WTC11 (cell line): ENCODE measurements around the gene RACK1. TPM values are rescaled to one million over a fixed set of nuclear protein-coding genes. Genes with fewer than 3 reads are reported as not detected.
A peak's percentile ranks its signal among the peaks of the same experiment; 100 is the strongest.
"Not testable (repeated sequence)": the region's sequence is repeated elsewhere in the genome, so short reads cannot be mapped to it uniquely, and the experiment has no call there.

ENCODE experiments used
- ATAC-seq: fragments of 200-7000 bp; cut with Tn5 transposase; 2 replicates; pipeline ENCODE4 v1.10.0; 2021; ENCODE audit warnings: mild to moderate bottlenecking, moderate library complexity
- CTCF ChIA-PET: fragments of 300-600 bp; sonication (Branson Sonifier 250); formaldehyde crosslinking; loops from one replicate; lab custom pipeline; 2021; ENCODE audit warnings: antibody characterized with exemption; lab: Charles Lee
- POLR2A ChIA-PET: fragments of 350-600 bp; sonication (Branson Sonifier 250); formaldehyde crosslinking; loops from one replicate; lab custom pipeline; 2021; ENCODE audit warnings: antibody characterized with exemption; lab: Charles Lee
- DNase-seq: peaks from one replicate; pipeline ENCODE4 v3.0.0; 2021; ENCODE audit warnings: low spot score
- H3K27ac Mint-ChIP-seq: 2 replicates; pipeline ENCODE4 v1.8.0; 2021; ENCODE audit warnings: mixed read lengths
- H3K27me3 Mint-ChIP-seq: 2 replicates; pipeline ENCODE4 v1.8.0; 2021; ENCODE audit warnings: low read depth, mild to moderate bottlenecking, moderate library complexity, mixed read lengths
- H3K36me3 Mint-ChIP-seq: 2 replicates; pipeline ENCODE4 v1.8.0; 2021; ENCODE audit warnings: mixed read lengths
- H3K4me1 Mint-ChIP-seq: 2 replicates; pipeline ENCODE4 v1.8.0; 2022; ENCODE audit warnings: mixed read lengths
- H3K4me3 Mint-ChIP-seq: 2 replicates; pipeline ENCODE4 v1.8.0; 2021; ENCODE audit warnings: mild to moderate bottlenecking, moderate library complexity, mixed read lengths
- H3K9me3 Mint-ChIP-seq: 2 replicates; pipeline ENCODE4 v1.8.0; 2021; ENCODE audit warnings: mixed read lengths
- CDX4 ChIP-seq: fragments of 250-450 bp; sonication (Bioruptor Pico); IDR thresholded peaks from 2 replicates; pipeline ENCODE4 v1.9.0; 2021; ENCODE audit warnings: moderate library complexity, mild to moderate bottlenecking, inconsistent platforms, borderline replicate concordance
- CREM ChIP-seq: sonication (generic); formaldehyde crosslinking; IDR thresholded peaks from 2 replicates; pipeline ENCODE4 v1.8.1; 2022; ENCODE audit warnings: mild to moderate bottlenecking, missing genetic modification reagents, moderate library complexity
- CTCF ChIP-seq: fragments of 200-600 bp; IDR thresholded peaks from 2 replicates; pipeline ENCODE4 v1.8.0; 2022; ENCODE audit warnings: antibody characterized with exemption
- EMX1 ChIP-seq: fragments of 250-450 bp; sonication (Bioruptor Pico); IDR thresholded peaks from 2 replicates; pipeline ENCODE4 v1.8.0; 2021; ENCODE audit warnings: mild to moderate bottlenecking
- IRF1 ChIP-seq: sonication (generic); formaldehyde crosslinking; IDR thresholded peaks from 2 replicates; pipeline ENCODE4 v1.8.0; 2023; ENCODE audit warnings: missing genetic modification reagents
- MLX ChIP-seq: sonication (generic); formaldehyde crosslinking; IDR thresholded peaks from 2 replicates; pipeline ENCODE4 v1.8.1; 2023; ENCODE audit warnings: mild to moderate bottlenecking, missing genetic modification reagents, moderate library complexity
- MYBL2 ChIP-seq: sonication (generic); formaldehyde crosslinking; IDR thresholded peaks from 2 replicates; pipeline ENCODE4 v1.8.1; 2023; ENCODE audit warnings: mild to moderate bottlenecking, moderate library complexity, missing genetic modification reagents
- NFATC4 ChIP-seq: fragments of 250-450 bp; sonication (Bioruptor Pico); IDR thresholded peaks from 2 replicates; pipeline ENCODE4 v1.9.0; 2021; ENCODE audit warnings: mild to moderate bottlenecking
- NFYB ChIP-seq: sonication (generic); formaldehyde crosslinking; conservative IDR thresholded peaks from 2 replicates; pipeline ENCODE4 v1.8.0; 2022; ENCODE audit warnings: low read depth, missing genetic modification reagents
- NR3C1 ChIP-seq: sonication (generic); formaldehyde crosslinking; conservative IDR thresholded peaks from 2 replicates; pipeline ENCODE4 v1.8.1; 2023; ENCODE audit warnings: low read depth, mild to moderate bottlenecking, missing genetic modification reagents
- OVOL2 ChIP-seq: fragments of 250-450 bp; sonication (Bioruptor Pico); IDR thresholded peaks from 2 replicates; pipeline ENCODE4 v1.9.0; 2021; ENCODE audit warnings: mild to moderate bottlenecking, borderline replicate concordance
- SP1 ChIP-seq: sonication (generic); formaldehyde crosslinking; conservative IDR thresholded peaks from 2 replicates; pipeline ENCODE4 v1.8.1; 2022; ENCODE audit warnings: missing genetic modification reagents
- USF1 ChIP-seq: sonication (generic); formaldehyde crosslinking; IDR thresholded peaks from 2 replicates; pipeline ENCODE4 v1.8.0; 2022; ENCODE audit warnings: mild to moderate bottlenecking, missing genetic modification reagents
- ZNF671 ChIP-seq: fragments of 250-450 bp; sonication (Bioruptor Pico); IDR thresholded peaks from 2 replicates; pipeline ENCODE4 v1.8.0; 2021; ENCODE audit warnings: mild to moderate bottlenecking
- total RNA-seq: library from RNA; stranded (reverse); gene quantifications from 3 replicates; pipeline ENCODE4 v1.2.3, GENCODE V29; 2021
- TF ChIP-seq, protein P1 (sequence below): sonication (generic); formaldehyde crosslinking; IDR thresholded peaks from 2 replicates; pipeline ENCODE4 v1.8.1; 2022; ENCODE audit warnings: mild to moderate bottlenecking, missing genetic modification reagents, moderate library complexity, borderline replicate concordance
- TF ChIP-seq, protein P2 (sequence below): sonication (generic); formaldehyde crosslinking; IDR thresholded peaks from 2 replicates; pipeline ENCODE4 v1.8.0; 2022; ENCODE audit warnings: missing genetic modification reagents
- TF ChIP-seq, protein P3 (sequence below): fragments of 250-450 bp; sonication (Bioruptor Pico); IDR thresholded peaks from 2 replicates; pipeline ENCODE4 v2.1.2; 2022; ENCODE audit warnings: mild to moderate bottlenecking, moderate library complexity

Gene RACK1
- total RNA-seq, 1 experiment from 2014 or later, result 2,360 TPM

DNA sequence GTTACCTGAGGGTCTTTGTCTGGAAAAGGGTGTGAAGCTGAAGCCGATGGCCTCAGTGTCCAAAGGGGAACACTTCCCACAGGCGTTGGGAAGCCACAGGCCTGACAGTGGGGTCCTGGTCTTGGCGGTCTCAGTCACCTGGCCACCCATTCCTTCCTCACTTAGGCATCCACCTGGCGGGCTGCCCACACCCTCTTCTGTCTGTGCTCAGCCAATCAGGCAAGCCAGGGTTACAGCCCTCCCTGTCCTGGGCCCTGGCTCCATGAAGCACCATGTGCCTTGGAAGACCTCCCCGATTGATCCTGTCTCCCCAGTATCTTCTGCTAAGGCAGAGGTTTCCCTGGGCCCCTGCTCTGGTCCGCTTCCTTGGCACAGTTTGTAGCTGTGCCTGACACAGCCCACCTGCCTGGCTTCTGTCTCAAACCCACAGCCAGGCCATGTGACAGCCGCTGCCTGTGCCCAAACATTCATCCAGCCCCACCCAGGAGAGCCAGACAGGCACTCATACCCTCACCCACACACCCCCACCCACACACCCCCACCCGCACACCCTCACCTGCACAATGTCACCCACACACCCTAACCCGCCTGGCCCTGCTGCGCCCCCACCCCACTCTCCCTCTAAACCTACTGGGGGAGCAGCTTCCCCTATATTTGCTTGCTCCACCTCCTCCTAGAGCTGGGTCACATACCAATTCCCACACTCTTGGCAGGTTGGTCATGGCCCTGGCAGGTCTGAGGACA is 42.4 kb upstream of the RACK1 start:
- H3K27me3 Mint-ChIP-seq, POLR2A ChIA-PET, H3K27ac Mint-ChIP-seq, ATAC-seq, H3K4me3 Mint-ChIP-seq, H3K9me3 Mint-ChIP-seq, DNase-seq, H3K4me1 Mint-ChIP-seq, CTCF ChIA-PET: not testable (repeated sequence)
- H3K36me3 Mint-ChIP-seq, result peaks cover 33% of the 10 kb centered on the region

GRCh38 chr5:181283841-181284755 is 40.4 kb upstream of the RACK1 start:
- DNase-seq, POLR2A ChIA-PET, ATAC-seq, H3K27me3 Mint-ChIP-seq, H3K4me1 Mint-ChIP-seq, CTCF ChIA-PET, H3K9me3 Mint-ChIP-seq, H3K4me3 Mint-ChIP-seq: not testable (repeated sequence)
- peaks cover 33% of the 10 kb centered on the region for H3K36me3 Mint-ChIP-seq
- H3K27ac Mint-ChIP-seq, result peak overlapping the region; percentile 53; the same call in 1 of the 2 replicates

DNA sequence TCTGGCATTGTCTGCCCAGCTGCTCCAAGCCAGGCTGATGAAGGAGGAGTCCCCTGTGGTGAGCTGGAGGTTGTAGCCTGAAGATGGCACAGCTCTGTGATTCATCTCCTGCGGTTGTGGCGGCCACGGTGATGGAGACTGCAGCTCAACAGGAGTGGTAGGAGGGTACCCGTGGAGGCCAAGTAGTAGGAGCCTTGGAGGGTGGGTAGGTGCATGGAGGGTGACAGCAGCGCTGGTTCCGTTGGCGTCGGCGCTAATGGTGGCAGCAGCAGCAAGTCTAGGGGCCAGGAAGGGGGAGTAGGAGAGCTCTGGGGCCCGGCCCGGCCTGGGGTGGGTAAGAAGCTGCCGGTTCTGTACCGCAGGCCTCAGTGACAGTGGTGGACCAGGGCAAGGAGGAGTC is 39.6 kb upstream of the RACK1 start:
- H3K27ac Mint-ChIP-seq, result peak overlapping the region; percentile 53; the same call in 1 of the 2 replicates
- H3K9me3 Mint-ChIP-seq, result no peaks in the 10 kb centered on the region
- no peak for ATAC-seq
- no peak for TF ChIP-seq CDX4
- no peak for TF ChIP-seq IRF1 (CRISPR knock-in tag)
- TF ChIP-seq NFYB (CRISPR knock-in tag), result no peak
- TF ChIP-seq OVOL2 (CRISPR knock-in tag), result no peak
- TF ChIP-seq MLX (CRISPR knock-in tag), result no peak
- no peak for TF ChIP-seq USF1 (CRISPR knock-in tag)
- no peak for TF ChIP-seq SP1 (CRISPR knock-in tag)
- no peak for TF ChIP-seq NR3C1
- no peak for TF ChIP-seq ZNF671 (CRISPR knock-in tag)
- TF ChIP-seq NFATC4 (CRISPR knock-in tag), result no peak
- TF ChIP-seq, protein P1, sequence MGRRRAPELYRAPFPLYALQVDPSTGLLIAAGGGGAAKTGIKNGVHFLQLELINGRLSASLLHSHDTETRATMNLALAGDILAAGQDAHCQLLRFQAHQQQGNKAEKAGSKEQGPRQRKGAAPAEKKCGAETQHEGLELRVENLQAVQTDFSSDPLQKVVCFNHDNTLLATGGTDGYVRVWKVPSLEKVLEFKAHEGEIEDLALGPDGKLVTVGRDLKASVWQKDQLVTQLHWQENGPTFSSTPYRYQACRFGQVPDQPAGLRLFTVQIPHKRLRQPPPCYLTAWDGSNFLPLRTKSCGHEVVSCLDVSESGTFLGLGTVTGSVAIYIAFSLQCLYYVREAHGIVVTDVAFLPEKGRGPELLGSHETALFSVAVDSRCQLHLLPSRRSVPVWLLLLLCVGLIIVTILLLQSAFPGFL (CRISPR knock-in tag), result no peak
- TF ChIP-seq, protein P2, sequence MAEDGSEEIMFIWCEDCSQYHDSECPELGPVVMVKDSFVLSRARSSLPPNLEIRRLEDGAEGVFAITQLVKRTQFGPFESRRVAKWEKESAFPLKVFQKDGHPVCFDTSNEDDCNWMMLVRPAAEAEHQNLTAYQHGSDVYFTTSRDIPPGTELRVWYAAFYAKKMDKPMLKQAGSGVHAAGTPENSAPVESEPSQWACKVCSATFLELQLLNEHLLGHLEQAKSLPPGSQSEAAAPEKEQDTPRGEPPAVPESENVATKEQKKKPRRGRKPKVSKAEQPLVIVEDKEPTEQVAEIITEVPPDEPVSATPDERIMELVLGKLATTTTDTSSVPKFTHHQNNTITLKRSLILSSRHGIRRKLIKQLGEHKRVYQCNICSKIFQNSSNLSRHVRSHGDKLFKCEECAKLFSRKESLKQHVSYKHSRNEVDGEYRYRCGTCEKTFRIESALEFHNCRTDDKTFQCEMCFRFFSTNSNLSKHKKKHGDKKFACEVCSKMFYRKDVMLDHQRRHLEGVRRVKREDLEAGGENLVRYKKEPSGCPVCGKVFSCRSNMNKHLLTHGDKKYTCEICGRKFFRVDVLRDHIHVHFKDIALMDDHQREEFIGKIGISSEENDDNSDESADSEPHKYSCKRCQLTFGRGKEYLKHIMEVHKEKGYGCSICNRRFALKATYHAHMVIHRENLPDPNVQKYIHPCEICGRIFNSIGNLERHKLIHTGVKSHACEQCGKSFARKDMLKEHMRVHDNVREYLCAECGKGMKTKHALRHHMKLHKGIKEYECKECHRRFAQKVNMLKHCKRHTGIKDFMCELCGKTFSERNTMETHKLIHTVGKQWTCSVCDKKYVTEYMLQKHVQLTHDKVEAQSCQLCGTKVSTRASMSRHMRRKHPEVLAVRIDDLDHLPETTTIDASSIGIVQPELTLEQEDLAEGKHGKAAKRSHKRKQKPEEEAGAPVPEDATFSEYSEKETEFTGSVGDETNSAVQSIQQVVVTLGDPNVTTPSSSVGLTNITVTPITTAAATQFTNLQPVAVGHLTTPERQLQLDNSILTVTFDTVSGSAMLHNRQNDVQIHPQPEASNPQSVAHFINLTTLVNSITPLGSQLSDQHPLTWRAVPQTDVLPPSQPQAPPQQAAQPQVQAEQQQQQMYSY (CRISPR knock-in tag), result no peak
- TF ChIP-seq EMX1 (CRISPR knock-in tag), result no peak
- no peak for TF ChIP-seq CREM
- no peak for TF ChIP-seq MYBL2 (CRISPR knock-in tag)
- TF ChIP-seq CTCF, result no peak
- TF ChIP-seq, protein P3, sequence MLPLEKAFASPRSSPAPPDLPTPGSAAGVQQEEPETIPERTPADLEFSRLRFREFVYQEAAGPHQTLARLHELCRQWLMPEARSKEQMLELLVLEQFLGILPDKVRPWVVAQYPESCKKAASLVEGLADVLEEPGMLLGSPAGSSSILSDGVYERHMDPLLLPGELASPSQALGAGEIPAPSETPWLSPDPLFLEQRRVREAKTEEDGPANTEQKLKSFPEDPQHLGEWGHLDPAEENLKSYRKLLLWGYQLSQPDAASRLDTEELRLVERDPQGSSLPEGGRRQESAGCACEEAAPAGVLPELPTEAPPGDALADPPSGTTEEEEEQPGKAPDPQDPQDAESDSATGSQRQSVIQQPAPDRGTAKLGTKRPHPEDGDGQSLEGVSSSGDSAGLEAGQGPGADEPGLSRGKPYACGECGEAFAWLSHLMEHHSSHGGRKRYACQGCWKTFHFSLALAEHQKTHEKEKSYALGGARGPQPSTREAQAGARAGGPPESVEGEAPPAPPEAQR, result no peak

More for the DNA sequence above, 39.6 kb upstream of the RACK1 start:
- DNase-seq, result no peak
- Mint-ChIP-seq H3K4me3 (no peak overlapping the region), H3K36me3 (peaks cover 33% of the 10 kb centered on the region), H3K27me3 (no peaks in the 10 kb centered on the region; the same call in 1 of the 2 replicates), H3K4me1 (peaks cover 9% of the 10 kb centered on the region)
- POLR2A ChIA-PET, result no interaction called here
- CTCF ChIA-PET, result no interaction called here
